WERI-Rb-1 (cell line): ENCODE measurements around the gene FNIP1.

Experiments
- DNase-seq: peaks from one replicate; pipeline ENCODE4 v3.0.0-alpha.2; 2020
- H3K27ac ChIP-seq: fragments of 250-450 bp; sonication (Bioruptor Pico); 2 replicates; pipeline ENCODE4 v1.5.1; 2020; ENCODE audit warnings: mild to moderate bottlenecking, moderate library complexity
- H3K27me3 ChIP-seq: fragments of 250-450 bp; sonication (Bioruptor Pico); 2 replicates; pipeline ENCODE4 v1.5.1; 2021; ENCODE audit warnings: mild to moderate bottlenecking, low read depth, moderate library complexity; ENCODE audit not compliant: insufficient read depth, severe bottlenecking
- H3K36me3 ChIP-seq: fragments of 250-450 bp; sonication (Bioruptor Pico); 2 replicates; pipeline ENCODE4 v1.5.1; 2020; ENCODE audit warnings: mild to moderate bottlenecking, moderate library complexity
- H3K4me3 ChIP-seq: 2 replicates; pipeline ENCODE4 v1.5.1; 2011; ENCODE audit warnings: low read depth, mild to moderate bottlenecking, control low read depth, low read length
- H3K9me3 ChIP-seq: fragments of 250-450 bp; sonication (Bioruptor Pico); 2 replicates; pipeline ENCODE4 v1.5.1; 2021; ENCODE audit warnings: mild to moderate bottlenecking, moderate library complexity; ENCODE audit not compliant: severe bottlenecking
- TF ChIP-seq, protein P1 (sequence below): IDR thresholded peaks from 2 replicates; pipeline ENCODE4 v1.5.1; 2011; ENCODE audit warnings: low read depth, mild to moderate bottlenecking, control low read depth, inconsistent platforms, low read length

FNIP1 gene

GRCh38 chr5:131774652-131775367 lies 22.0 kb downstream of the FNIP1 start:
- Histone ChIP-seq H3K4me3 (no peak overlapping the region), H3K27ac (no peak overlapping the region), H3K9me3 (no peaks in the 10 kb centered on the region), H3K27me3 (no peaks in the 10 kb centered on the region), H3K36me3 (no peaks in the 10 kb centered on the region)
- DNase-seq, result no peak
- TF ChIP-seq, protein P1, sequence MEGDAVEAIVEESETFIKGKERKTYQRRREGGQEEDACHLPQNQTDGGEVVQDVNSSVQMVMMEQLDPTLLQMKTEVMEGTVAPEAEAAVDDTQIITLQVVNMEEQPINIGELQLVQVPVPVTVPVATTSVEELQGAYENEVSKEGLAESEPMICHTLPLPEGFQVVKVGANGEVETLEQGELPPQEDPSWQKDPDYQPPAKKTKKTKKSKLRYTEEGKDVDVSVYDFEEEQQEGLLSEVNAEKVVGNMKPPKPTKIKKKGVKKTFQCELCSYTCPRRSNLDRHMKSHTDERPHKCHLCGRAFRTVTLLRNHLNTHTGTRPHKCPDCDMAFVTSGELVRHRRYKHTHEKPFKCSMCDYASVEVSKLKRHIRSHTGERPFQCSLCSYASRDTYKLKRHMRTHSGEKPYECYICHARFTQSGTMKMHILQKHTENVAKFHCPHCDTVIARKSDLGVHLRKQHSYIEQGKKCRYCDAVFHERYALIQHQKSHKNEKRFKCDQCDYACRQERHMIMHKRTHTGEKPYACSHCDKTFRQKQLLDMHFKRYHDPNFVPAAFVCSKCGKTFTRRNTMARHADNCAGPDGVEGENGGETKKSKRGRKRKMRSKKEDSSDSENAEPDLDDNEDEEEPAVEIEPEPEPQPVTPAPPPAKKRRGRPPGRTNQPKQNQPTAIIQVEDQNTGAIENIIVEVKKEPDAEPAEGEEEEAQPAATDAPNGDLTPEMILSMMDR, result no peak

GRCh38 chr5:131773805-131774204 lies 23.0 kb downstream of the FNIP1 start:
- H3K4me3 ChIP-seq, result no peak overlapping the region
- no peak for DNase-seq
- no peaks in the 10 kb centered on the region for H3K36me3 ChIP-seq
- no peaks in the 10 kb centered on the region for H3K27me3 ChIP-seq
- H3K9me3 ChIP-seq, result no peaks in the 10 kb centered on the region
- H3K27ac ChIP-seq, result no peak overlapping the region
- TF ChIP-seq, protein P1, result no peak

GRCh38 chr5:131771692-131772091 lies 25.1 kb downstream of the FNIP1 start:
- TF ChIP-seq, protein P1, result no peak
- no peaks in the 10 kb centered on the region for H3K27me3 ChIP-seq
- H3K4me3 ChIP-seq, result no peak overlapping the region
- DNase-seq, result no peak
- H3K36me3 ChIP-seq, result no peaks in the 10 kb centered on the region
- no peaks in the 10 kb centered on the region for H3K9me3 ChIP-seq
- no peak overlapping the region for H3K27ac ChIP-seq

DNA sequence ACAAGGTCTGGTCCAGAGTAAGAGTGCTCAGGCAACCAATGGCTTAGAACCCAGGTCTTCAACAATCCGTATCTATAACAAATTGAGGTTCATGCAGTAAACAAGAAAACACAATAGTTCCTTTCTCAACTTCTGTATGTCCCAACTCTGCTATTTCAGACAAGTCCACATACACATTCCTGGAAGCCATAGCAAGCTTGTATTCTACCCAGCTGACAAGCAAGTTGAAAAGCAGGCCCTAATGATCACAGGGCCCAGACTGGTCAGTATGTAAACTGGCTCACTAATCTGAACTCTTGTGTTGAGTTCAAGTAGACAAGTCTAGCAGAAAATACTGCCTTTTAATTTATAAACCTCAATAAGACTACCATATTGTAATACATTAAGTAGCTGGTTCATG lies 26.9 kb downstream of the FNIP1 start:
- Histone ChIP-seq H3K4me3 (no peak overlapping the region), H3K27ac (no peak overlapping the region), H3K9me3 (no peaks in the 10 kb centered on the region), H3K27me3 (no peaks in the 10 kb centered on the region), H3K36me3 (no peaks in the 10 kb centered on the region)
- DNase-seq, result no peak
- TF ChIP-seq, protein P1, result no peak

GRCh38 chr5:131769336-131769735 lies 27.5 kb downstream of the FNIP1 start:
- Histone ChIP-seq H3K27ac (no peak overlapping the region), H3K9me3 (no peaks in the 10 kb centered on the region), H3K27me3 (no peaks in the 10 kb centered on the region), H3K4me3 (no peak overlapping the region), H3K36me3 (no peaks in the 10 kb centered on the region)
- TF ChIP-seq, protein P1, result no peak
- DNase-seq, result no peak

- Histone ChIP-seq H3K27me3 (no peaks in the 10 kb centered on the region), H3K27ac (no peak overlapping the region), H3K9me3 (no peaks in the 10 kb centered on the region), H3K4me3 (no peak overlapping the region), H3K36me3 (0 out of 2 replicates have a peak, but pooled peaks cover 2% of the 10 kb centered on the region)
- DNase-seq, result no peak
- TF ChIP-seq, protein P1, result no peak
Observed at GRCh38 chr5:131767891-131768290, 28.9 kb downstream of the FNIP1 start.
